Limb (tissue), 2 donors: ENCODE data around the gene CD55.

ENCODE experiments used
- DNase-seq, 2 donors: peaks; one replicate each; pipeline ENCODE4 v3.0.0-alpha.2; 2016; ENCODE audit errors: extremely low spot score in 2 of 2

CD55 gene, protein sequence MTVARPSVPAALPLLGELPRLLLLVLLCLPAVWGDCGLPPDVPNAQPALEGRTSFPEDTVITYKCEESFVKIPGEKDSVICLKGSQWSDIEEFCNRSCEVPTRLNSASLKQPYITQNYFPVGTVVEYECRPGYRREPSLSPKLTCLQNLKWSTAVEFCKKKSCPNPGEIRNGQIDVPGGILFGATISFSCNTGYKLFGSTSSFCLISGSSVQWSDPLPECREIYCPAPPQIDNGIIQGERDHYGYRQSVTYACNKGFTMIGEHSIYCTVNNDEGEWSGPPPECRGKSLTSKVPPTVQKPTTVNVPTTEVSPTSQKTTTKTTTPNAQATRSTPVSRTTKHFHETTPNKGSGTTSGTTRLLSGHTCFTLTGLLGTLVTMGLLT

DNA sequence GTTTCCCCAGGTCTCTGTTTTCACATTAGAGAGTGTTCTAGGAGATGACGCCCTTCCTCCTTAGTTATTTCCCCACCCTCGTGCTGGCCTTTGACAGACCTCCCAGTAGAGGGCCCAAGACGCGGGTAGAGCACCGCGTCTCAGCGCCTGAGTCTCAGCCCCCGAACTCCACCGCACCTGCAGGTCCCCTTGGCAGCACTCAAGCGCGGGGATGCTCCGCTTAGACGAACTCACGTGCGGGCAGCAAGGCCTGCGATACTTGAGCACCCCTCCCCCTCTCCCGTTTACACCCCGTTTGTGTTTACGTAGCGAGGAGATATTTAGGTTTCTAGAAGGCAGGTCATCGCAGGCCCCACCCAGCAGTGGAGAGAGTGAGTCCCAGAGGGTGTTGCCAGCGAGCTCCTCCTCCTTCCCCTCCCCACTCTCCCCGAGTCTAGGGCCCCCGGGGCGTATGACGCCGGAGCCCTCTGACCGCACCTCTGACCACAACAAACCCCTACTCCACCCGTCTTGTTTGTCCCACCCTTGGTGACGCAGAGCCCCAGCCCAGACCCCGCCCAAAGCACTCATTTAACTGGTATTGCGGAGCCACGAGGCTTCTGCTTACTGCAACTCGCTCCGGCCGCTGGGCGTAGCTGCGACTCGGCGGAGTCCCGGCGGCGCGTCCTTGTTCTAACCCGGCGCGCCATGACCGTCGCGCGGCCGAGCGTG lies at the start of gene CD55:
CD55 (plus strand) TSS at position 600 of the 711 bp plus-strand sequence; CDS start at position 688, 88 bp downstream.
- DNase-seq, result peak; percentile 82 to 86

DNA sequence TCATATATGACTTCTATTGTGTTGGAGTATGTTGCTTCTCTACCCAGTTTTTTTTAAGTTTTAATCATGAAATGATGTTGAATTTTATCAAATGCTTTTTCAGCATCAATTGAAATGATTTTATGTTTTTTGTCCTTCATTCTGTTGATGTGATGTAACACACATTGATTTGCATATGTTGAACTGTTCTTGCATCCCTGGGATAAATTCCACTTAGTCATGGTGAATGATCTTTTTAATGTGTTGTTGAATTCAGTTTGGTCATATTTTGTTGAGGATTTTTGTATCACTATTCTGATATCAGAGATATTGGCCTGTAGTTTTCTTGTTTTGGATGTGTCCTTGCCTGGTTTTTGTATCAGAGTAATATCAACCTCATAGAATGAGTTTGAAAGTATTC lies 46.6 kb upstream of the CD55 start:
- no peak for DNase-seq

GRCh38 chr1:207276465-207276864 lies 45.0 kb upstream of the CD55 start:
- DNase-seq, result no peak

- DNase-seq, result no peak
Measured at GRCh38 chr1:207277241-207277640, 44.2 kb upstream of the CD55 start.

DNA sequence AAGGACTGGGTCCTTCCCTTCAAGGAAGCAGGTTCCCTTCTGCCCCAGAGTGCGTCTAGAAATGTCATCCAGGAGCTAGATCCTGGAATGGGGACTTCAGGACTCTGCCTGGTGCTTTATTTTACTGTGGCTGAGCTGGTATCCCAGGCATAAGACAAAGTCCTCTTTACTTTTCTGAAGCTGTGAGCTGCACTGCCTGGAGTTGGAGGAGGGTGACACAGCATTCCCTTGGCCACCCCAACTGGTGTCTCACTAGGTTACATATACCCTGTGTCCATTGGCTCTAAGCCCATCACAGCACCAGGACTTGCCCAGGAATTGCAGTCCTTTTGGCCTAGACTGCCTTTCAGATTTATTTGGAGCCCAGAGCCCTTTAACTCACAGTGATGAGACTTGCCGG lies 41.8 kb upstream of the CD55 start:
- DNase-seq, result no peak

DNA sequence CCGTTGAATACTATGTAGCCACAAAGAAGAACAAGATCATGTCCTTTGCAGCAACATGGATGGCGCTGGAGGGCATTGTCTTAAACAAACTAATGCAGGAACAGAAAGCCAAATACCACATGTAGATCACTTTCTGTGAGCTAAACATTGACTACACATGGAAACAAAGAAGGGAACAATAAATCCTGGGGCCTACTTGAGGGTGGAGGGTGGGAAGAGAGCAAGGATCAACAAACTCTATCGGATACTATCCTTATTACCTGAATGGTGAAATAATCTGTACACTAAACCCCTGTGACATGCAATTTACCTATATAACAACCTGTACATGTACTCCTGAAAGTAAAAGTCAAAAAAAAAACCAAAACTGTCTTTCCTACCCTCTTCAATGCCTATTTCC lies 40.8 kb upstream of the CD55 start:
- no peak for DNase-seq

GRCh38 chr1:207282058-207282457 lies 39.4 kb upstream of the CD55 start:
- DNase-seq, result no peak

DNA sequence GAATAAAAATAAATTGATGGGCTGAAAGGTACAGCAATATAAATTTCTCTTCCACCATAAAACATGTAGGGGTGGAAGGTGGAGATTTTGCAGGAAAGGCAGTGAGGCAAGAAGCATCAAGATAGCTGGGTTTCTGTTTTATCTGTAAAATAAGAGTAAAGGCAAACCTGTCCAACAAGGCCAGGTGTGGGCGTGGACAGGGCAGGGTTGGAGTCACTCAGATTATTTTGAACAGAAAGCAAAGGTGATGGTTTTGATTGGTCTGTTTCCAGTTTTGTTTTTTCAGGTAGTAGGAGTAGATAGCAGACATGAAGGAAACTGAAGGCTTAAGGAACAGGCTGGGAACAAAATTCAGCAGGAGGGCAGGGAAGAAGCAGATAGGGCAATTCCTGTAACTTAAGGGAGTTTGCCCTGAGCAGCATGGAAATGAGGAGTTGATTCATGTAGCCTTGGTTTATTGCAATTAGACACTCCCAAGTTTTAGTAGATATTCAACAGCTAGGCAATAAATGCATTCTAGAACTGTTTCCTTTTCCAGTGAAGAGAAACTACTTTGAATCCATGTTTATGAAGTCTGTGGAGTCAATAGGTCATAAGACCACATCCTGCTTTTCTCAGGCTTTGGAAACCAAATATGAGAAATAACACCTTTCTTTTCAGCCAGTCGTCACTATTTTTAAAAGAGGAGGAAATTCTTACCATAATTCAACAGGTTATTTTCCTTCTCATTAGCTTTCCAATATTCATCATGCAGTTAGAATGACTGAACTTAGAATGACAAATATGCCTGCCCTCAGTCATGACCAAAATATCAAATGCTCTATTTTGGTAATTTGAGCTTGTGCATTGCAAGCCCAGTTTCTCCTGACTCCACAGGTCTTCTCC lies 38.7 kb upstream of the CD55 start:
- DNase-seq, result no peak

DNA sequence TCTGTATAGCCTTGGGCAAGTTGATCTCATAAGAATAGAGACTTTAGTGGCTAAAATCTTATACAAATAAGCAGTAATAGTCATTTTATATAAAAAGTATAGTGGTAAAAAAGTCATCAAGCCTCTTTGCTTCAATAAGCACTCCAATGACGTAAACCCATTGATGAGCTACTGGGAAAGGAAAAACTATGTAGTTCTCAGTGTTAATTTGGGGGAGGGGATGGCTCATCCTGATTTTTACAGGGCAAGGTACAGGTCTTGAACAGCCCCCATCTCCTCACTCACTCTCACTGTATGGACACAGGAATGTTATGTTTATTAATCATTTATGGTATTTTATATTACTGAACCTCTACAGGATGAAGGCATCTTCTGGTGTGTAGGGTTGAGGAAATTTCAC lies 38.1 kb upstream of the CD55 start:
- DNase-seq, result no peak

GRCh38 chr1:207284209-207284897 lies 37.1 kb upstream of the CD55 start:
- no peak for DNase-seq

GRCh38 chr1:207286786-207287468 lies 34.6 kb upstream of the CD55 start:
- peak in 1 of 2 donors; percentile 52 for DNase-seq

DNA sequence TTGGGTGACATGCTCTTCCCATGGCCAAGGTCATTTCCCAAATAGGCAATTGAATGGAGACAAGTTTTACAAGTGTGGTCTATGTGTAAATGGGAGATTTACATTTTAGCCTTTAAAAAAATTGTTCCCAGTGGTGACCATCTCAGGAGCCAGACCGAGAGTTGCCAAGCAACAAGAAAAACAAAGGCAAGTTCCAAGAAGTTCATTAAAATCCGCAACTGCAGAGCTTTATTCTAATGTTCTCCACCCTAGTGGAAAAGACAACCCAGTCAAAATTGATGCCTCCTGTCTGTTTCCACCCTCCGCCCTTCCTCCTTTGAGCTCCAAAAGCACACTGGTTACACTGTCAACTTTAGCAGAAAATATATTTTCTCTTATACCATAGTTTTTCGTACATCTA lies 33.2 kb upstream of the CD55 start:
- DNase-seq, result peak in 1 of 2 donors; percentile 64

GRCh38 chr1:207289756-207290155 lies 31.7 kb upstream of the CD55 start:
- DNase-seq, result no peak

DNA sequence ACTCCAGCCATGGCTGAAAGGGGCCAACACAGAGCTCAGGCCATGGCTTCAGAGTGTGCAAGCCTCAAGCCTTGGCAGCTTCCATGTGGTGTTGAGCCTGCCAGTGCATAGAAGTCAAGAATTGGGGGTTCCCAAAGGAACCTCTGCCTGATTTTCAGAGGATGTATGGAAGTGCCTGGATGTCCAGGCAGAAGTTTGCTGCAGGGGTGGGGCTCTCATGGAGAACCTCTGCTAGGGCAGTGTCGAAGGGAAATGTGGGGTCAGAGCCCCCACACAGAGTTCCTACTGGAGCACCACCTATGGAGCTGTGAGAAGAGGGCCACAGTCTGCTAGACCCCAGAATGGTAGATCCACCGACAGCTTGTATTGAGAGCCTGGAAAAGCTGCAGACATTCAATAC lies 29.8 kb upstream of the CD55 start:
- no peak for DNase-seq

DNA sequence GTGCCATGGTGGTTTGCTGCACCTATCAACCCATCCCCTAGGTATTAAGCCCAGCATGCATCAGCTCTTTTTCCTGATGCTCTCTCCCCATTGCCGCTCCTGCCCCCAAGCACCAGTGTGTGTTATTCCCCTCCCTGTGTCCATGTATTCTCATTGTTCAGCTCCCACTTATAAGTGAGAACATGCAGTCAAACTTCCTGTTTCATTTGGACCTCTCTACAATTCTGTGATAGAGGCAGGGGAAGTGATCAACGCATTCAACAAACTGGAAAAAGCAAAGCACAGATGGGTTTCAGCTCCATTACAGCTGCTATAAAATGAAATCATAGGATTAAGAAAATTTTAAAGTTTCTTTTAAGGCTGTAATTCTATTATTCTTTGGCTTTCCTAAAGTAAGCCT lies 23.3 kb upstream of the CD55 start:
- DNase-seq, result no peak

DNA sequence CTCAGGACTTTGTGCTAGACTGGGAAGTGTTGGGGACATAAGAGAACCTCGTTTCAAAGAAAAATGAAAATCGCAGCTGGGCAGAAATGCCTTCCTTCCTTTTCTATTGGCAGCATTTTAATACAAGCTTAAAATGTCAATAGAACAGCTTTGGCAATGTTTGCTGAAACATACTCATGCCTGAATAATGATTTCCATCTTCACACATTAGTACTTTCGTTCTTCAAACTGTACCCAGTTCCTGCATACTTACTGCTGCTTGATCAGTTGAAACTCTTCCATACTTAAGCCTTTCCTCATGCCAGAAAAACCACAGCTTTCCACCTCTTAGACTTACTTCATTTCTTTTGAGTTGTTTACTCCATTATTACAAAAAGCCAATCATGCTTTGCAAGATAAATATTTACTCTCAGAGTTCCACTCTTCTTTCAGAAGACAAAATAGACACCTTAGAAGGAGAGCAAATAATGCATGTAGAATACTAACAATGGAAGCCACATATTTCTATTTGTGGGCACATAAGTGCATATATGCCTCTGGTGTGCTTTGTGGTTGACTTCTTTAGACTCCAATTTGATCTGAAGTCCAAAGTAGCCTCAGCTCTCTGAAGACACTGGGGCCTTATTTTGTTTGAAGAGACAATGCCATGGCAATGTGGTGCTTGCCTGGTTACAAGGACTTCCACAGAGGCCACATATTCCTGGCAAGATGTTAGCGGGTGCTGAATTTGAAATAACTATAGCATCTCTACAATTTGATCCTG lies 22.7 kb upstream of the CD55 start:
- DNase-seq, result no peak

- no peak for DNase-seq
Measured at GRCh38 chr1:207300970-207301369, 20.5 kb upstream of the CD55 start.

DNA sequence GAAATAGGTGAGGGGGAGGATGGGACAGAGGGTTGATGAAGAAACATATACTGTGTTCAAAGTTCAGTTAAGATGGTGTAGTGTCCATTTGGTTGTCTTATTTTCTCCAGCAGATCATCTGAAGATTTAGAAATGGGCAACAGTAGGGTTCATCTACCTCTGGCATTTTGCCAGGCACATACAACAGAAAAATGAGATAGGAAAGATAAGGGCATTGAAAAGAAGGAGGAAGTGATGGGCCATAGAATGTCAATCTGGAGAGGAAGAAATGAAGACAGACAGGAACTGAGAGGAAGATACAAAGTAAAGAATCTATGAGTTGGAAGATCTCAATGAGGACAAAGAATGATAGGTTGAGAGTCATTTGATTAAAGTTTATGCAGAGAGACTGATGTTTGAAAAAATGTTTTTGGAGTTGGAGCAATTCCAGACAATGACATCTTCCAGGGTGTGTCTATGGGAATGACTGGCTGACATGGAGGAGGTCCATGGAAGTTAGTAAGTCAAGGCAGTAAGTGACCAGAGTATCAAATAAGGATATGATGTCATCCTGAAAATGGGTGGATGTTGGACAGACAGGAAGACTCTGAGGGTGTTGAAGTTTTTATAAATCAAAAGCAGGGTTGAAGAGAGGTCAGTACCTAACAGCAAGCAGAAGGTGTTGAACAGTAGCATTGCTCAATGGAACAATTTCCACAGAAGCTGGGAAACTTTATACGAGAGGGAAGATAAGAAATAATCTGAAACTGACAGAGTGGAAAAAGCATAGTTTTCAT lies 18.7 kb upstream of the CD55 start:
- no peak for DNase-seq
